GM12878 (cell line): Measurements from ENCODE around the gene SLC36A2. TPM values are rescaled to one million over a fixed set of nuclear protein-coding genes. Genes with fewer than 3 reads are reported as not detected.

Experiments used
- ATAC-seq: fragments of 200-7000 bp; cut with Tn5 transposase; 3 replicates; pipeline ENCODE4 v1.9.1; 2020; ENCODE audit warnings: mild to moderate bottlenecking, moderate library complexity
- BruUV-seq: library from RNA; stranded (reverse); fragments of 400-500 nt; replicated peaks from 2 replicates; lab custom pipeline; 2021; lab: Mats Ljungman, UMichigan
- CTCF ChIA-PET: fragments of 300-600 bp; sonication (Branson Sonifier 250); formaldehyde crosslinking; extraction: SDS; loops from one replicate; lab custom pipeline; 2021; ENCODE audit warnings: inconsistent platforms; lab: Yijun Ruan, JAX
- POLR2A ChIA-PET: fragments of 350-600 bp; formaldehyde crosslinking; extraction: SDS; loops from one replicate; lab custom pipeline; 2021; ENCODE audit warnings: inconsistent platforms; lab: Charles Lee
- RAD21 ChIA-PET: fragments of 300-600 bp; sonication (Branson Sonifier 250); formaldehyde crosslinking; loops from one replicate; lab custom pipeline; 2023; ENCODE audit warnings: antibody characterized with exemption; ENCODE audit not compliant: unreplicated experiment; lab: Charles Lee
- SMC1A ChIA-PET: fragments of 300-600 bp; sonication (Branson Sonifier 250); formaldehyde crosslinking; loops from one replicate; lab custom pipeline; 2023; ENCODE audit not compliant: unreplicated experiment, uncharacterized antibody; lab: Charles Lee
- DNase-seq: peaks from one replicate; pipeline ENCODE4 v3.0.0-alpha.2; 2011; ENCODE audit warnings: low read depth, low spot score
- FAIRE-seq: peaks from 3 replicates; lab custom pipeline; 2011; peaks lifted over from hg19 to GRCh38; lab: Jason Lieb, UNC
- H2AFZ ChIP-seq: 2 replicates; pipeline ENCODE4 v1.6.0; 2011; ENCODE audit warnings: low read depth, low read length, control low read depth; ENCODE audit not compliant: control insufficient read depth
- H3K27ac ChIP-seq: 2 replicates; pipeline ENCODE4 v1.5.1; 2011; ENCODE audit warnings: control low read depth; ENCODE audit not compliant: control insufficient read depth, insufficient read depth
- H3K27me3 ChIP-seq, 2 experiments: replicated peaks in 1 of 2; 2 replicates each; pipeline versions ENCODE4 v1.6.0 to v1.6.1; 2011; ENCODE audit warnings: low read length in 1 of 2; ENCODE audit not compliant: control insufficient read depth in 2 of 2, insufficient read depth in 2 of 2
- H3K36me3 ChIP-seq, 2 experiments: 2 replicates each; pipeline ENCODE4 v1.5.1; 2011; ENCODE audit warnings: low read length in 1 of 2; ENCODE audit not compliant: control insufficient read depth in 2 of 2, insufficient read depth in 2 of 2
- H3K4me1 ChIP-seq: 2 replicates; pipeline ENCODE4 v1.6.1; 2011; ENCODE audit warnings: mild to moderate bottlenecking, low read length, moderate library complexity, mixed read lengths; ENCODE audit not compliant: control insufficient read depth, insufficient read depth
- H3K4me2 ChIP-seq: 2 replicates; pipeline ENCODE4 v1.6.0; 2011; ENCODE audit warnings: control low read depth; ENCODE audit not compliant: control insufficient read depth, insufficient read depth
- H3K4me3 ChIP-seq: fragments of 200-600 bp; sonication (generic); 2 replicates; pipeline ENCODE4 v1.5.1; 2016
- H3K79me2 ChIP-seq: 2 replicates; pipeline ENCODE4 v1.6.0; 2011; ENCODE audit warnings: low read length; ENCODE audit not compliant: control insufficient read depth, insufficient read depth
- H3K9ac ChIP-seq: 2 replicates; pipeline ENCODE4 v1.8.0; 2011; ENCODE audit warnings: low read length, control low read depth, mixed read lengths; ENCODE audit not compliant: control insufficient read depth, insufficient read depth
- H3K9me3 ChIP-seq: replicated peaks from 3 replicates; pipeline ENCODE4 v1.5.1; 2011; ENCODE audit warnings: mild to moderate bottlenecking, low read length; ENCODE audit not compliant: control insufficient read depth, insufficient read depth
- H4K20me1 ChIP-seq: 2 replicates; pipeline ENCODE4 v1.6.0; 2011; ENCODE audit not compliant: control insufficient read depth, insufficient read depth
- BCL11A ChIP-seq: IDR thresholded peaks from 2 replicates; pipeline ENCODE4 v1.6.1; 2011; ENCODE audit warnings: low read depth, low read length
- DPF2 ChIP-seq: fragments of 450-650 bp; IDR thresholded peaks from 2 replicates; pipeline ENCODE4 v1.6.1; 2017; ENCODE audit warnings: mild to moderate bottlenecking
- E4F1 ChIP-seq: fragments of 450-650 bp; IDR thresholded peaks from 2 replicates; pipeline ENCODE4 v1.6.1; 2018; ENCODE audit warnings: borderline replicate concordance, mild to moderate bottlenecking; ENCODE audit not compliant: partially characterized antibody
- IRF4 ChIP-seq: IDR thresholded peaks from 2 replicates; pipeline ENCODE4 v1.6.1; 2011; ENCODE audit warnings: low read depth, low read length
- KLF5 ChIP-seq: fragments of 450-650 bp; IDR thresholded peaks from 2 replicates; pipeline ENCODE4 v1.6.1; 2014; ENCODE audit warnings: mild to moderate bottlenecking; ENCODE audit not compliant: partially characterized antibody
- NKRF ChIP-seq: fragments of 450-650 bp; conservative IDR thresholded peaks from 2 replicates; pipeline ENCODE4 v1.6.1; 2017; ENCODE audit warnings: mild to moderate bottlenecking, moderate library complexity
- NR2C1 ChIP-seq: fragments of 450-650 bp; IDR thresholded peaks from 2 replicates; pipeline ENCODE4 v1.6.1; 2017; ENCODE audit warnings: antibody characterized with exemption, mild to moderate bottlenecking, moderate library complexity
- PKNOX1 ChIP-seq: fragments of 450-650 bp; IDR thresholded peaks from 2 replicates; pipeline ENCODE4 v1.6.1; 2016; ENCODE audit warnings: mild to moderate bottlenecking
- POU2F2 ChIP-seq: IDR thresholded peaks from 3 replicates; pipeline ENCODE4 v1.6.1; 2011; ENCODE audit warnings: low read depth, mild to moderate bottlenecking, low read length, borderline replicate concordance
- SP1 ChIP-seq: IDR thresholded peaks from one replicate; pipeline ENCODE4 v1.6.1; 2011; ENCODE audit warnings: low read depth, low read length
- TAF1 ChIP-seq: IDR thresholded peaks from 2 replicates; pipeline ENCODE4 v1.6.1; 2011; ENCODE audit warnings: mild to moderate bottlenecking, low read depth, low read length, borderline replicate concordance
- TBL1XR1 ChIP-seq: IDR thresholded peaks from 2 replicates; pipeline ENCODE4 v1.6.1; 2012; ENCODE audit warnings: low read depth, low read length, improper control_type of control experiment
- USF1 ChIP-seq: IDR thresholded peaks from 2 replicates; pipeline ENCODE4 v1.6.1; 2011; ENCODE audit warnings: borderline replicate concordance, low read depth, mild to moderate bottlenecking, moderate library complexity, mixed read lengths, low read length; ENCODE audit not compliant: insufficient read depth; ENCODE audit errors: extremely low read length
- ZNF217 ChIP-seq: fragments of 450-650 bp; IDR thresholded peaks from 2 replicates; pipeline ENCODE4 v1.6.1; 2017; ENCODE audit warnings: antibody characterized with exemption, mild to moderate bottlenecking
- ZNF274 ChIP-seq: IDR thresholded peaks from one replicate; pipeline ENCODE4 v1.8.0; 2011; ENCODE audit not compliant: insufficient read length, insufficient read depth
- ZZZ3 ChIP-seq: IDR thresholded peaks from 2 replicates; pipeline ENCODE4 v1.6.1; 2011; ENCODE audit warnings: low read depth; ENCODE audit not compliant: control insufficient read depth, insufficient read length
- WGBS: methylation state at CpG from one replicate; pipeline ENCODE4 v1.1.6; 2016; ENCODE audit warnings: low lambda C conversion rate; ENCODE audit not compliant: insufficient replicate concordance, insufficient coverage; ENCODE audit errors: missing lambda C conversion rate; 5-methylcytosine and 5-hydroxymethylcytosine counted together
- in situ Hi-C: fragments of 300-500 bp; cut with MboI; formaldehyde crosslinking; loops from 9 replicates; pipeline ENCODE4 v1.14.3; 2018; ENCODE audit warnings: mixed read lengths
- intact Hi-C: fragments of 100-400 bp; cut with micrococcal nuclease; formaldehyde crosslinking; loops from one replicate; pipeline ENCODE4 v1.14.2; 2022; ENCODE audit not compliant: unreplicated experiment
- polyA plus RNA-seq, 11 experiments: library from polyadenylated mRNA; depleted of rRNA in 4 of 11; unstranded in 6 of 11; stranded (reverse) in 5 of 11; fragments of >200 nt; fragmentation: Nextera tagmentation in 4 of 11; fragmentation: Illumina TruSeq in 1 of 11; extraction: Ambion mirVana in 4 of 11; extraction: Trizol in 1 of 11; gene quantifications; 1 replicate in 1 of 11; 2 replicates in 10 of 11; pipeline versions ENCODE4 v1.2.1 to v1.2.3, GENCODE V29; 2011 to 2016; ENCODE audit warnings: inconsistent platforms in 2 of 11, missing spikeins in 2 of 11, low read depth in 1 of 11
- total RNA-seq, 4 experiments: library from RNA; depleted of rRNA in 3 of 4; stranded (reverse); fragments of >200 nt in 3 of 4; fragmentation: Illumina TruSeq in 1 of 4; extraction: Trizol in 1 of 4; gene quantifications; 2 replicates each; pipeline versions ENCODE4 v1.2.1 to v1.2.3, GENCODE V29; 2013 to 2021

The SLC36A2 gene
- total and polyA plus RNA-seq, 10 of the 15 experiments (the other 5 are each of a cell fraction or from before 2014, with no cell fraction given): not detected

- RAD21 ChIA-PET: no interaction called here
- Histone ChIP-seq H4K20me1 (no peaks in the 10 kb centered on the region), H3K27me3 (no peaks in the 10 kb centered on the region; a peak in 1 of 4 replicates), H3K27ac (no peak overlapping the region), H3K9ac (no peak overlapping the region), H3K4me3 (no peak overlapping the region), H3K79me2 (no peaks in the 10 kb centered on the region), H3K4me2 (no peak overlapping the region), H2AFZ (no peak overlapping the region), H3K36me3 (no peaks in the 10 kb centered on the region), H3K4me1 (no peaks in the 10 kb centered on the region), H3K9me3 (no peaks in the 10 kb centered on the region)
- ATAC-seq: no peak
- in situ Hi-C loops: no loop called here
- SMC1A ChIA-PET: no interaction called here
- intact Hi-C loops: no loop called here
- POLR2A ChIA-PET: no interaction called here
- TF ChIP-seq NKRF (no peak), KLF5 (no peak), DPF2 (no peak), ZZZ3 (no peak), BCL11A (no peak), PKNOX1 (no peak), POU2F2 (no peak), ZNF274 (no peak), USF1 (no peak), ZNF217 (no peak), SP1 (no peak), TBL1XR1 (no peak), NR2C1 (no peak), TAF1 (no peak), E4F1 (no peak), IRF4 (no peak)
- BruUV-seq: no TSS peak
- CTCF ChIA-PET: no interaction called here
- 46% methylated on average over 4 of the region's 4 CpGs for WGBS
- FAIRE-seq: no peak
- DNase-seq: no peak
Measured at GRCh38 chr5:151328734-151329133, 18.6 kb downstream of the SLC36A2 start.
